GM18505 (cell line): Measurements from ENCODE around the gene LRP2.
"Not testable (repeated sequence)": the region's sequence is repeated elsewhere in the genome, so short reads cannot be mapped to it uniquely, and the experiment has no call there.

ENCODE experiments used
- ATAC-seq: cut with Tn5 transposase; IDR thresholded peaks from one replicate; pipeline ENCODE4 v1.9.1; 2021; ENCODE audit not compliant: unreplicated experiment
- POLR2A ChIP-seq: IDR thresholded peaks from 4 replicates; pipeline ENCODE4 v1.6.1; 2011; ENCODE audit warnings: borderline replicate concordance; ENCODE audit not compliant: insufficient read depth, insufficient read length; ENCODE audit errors: extremely low read depth

Gene LRP2

GRCh38 chr2:169362118-169362893 is at the start of gene LRP2:
TSS of gene LRP2 (minus strand) at chr2:169362534. CDS start at chr2:169362399, 135 bp downstream.
- no peak for TF ChIP-seq POLR2A
- ATAC-seq = no peak

GRCh38 chr2:169406891-169407290 is 44.6 kb upstream of the LRP2 start:
- TF ChIP-seq POLR2A = no peak
- ATAC-seq = no peak

GRCh38 chr2:169399491-169399890 is 37.2 kb upstream of the LRP2 start:
- not testable (repeated sequence) for ATAC-seq

- ATAC-seq = no peak
- TF ChIP-seq POLR2A = no peak
Measured at GRCh38 chr2:169397697-169398096, 35.4 kb upstream of the LRP2 start.

GRCh38 chr2:169395821-169396374 is 33.6 kb upstream of the LRP2 start:
- TF ChIP-seq POLR2A = no peak

DNA sequence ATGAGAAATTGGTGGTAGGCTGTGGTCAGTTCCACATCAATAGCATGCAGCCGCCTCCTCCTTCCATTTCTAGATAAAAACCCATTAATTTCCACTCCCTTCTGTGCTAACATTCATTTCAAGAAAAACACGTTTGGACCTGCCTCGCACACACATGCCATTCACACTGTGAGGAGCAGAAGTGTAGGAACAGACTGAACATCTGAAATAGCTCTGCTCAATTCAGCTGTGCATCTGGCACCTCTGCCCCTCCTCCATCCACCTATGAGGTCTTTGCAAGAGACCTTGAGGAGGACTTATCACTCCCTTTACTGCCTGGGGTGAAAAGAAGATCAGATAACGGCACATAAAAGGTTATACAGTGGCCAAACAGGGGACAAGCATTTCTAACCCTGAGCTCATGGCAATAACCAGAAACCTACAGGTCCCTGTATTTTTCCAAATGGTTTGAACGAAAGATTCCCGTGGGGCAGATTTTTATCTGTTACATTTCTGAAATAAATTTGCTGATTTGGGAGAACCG is 30.8 kb upstream of the LRP2 start:
- TF ChIP-seq POLR2A = no peak
- ATAC-seq = no peak

More at GRCh38 chr2:169395821-169396374, 33.6 kb upstream of the LRP2 start:
- ATAC-seq = no peak

DNA sequence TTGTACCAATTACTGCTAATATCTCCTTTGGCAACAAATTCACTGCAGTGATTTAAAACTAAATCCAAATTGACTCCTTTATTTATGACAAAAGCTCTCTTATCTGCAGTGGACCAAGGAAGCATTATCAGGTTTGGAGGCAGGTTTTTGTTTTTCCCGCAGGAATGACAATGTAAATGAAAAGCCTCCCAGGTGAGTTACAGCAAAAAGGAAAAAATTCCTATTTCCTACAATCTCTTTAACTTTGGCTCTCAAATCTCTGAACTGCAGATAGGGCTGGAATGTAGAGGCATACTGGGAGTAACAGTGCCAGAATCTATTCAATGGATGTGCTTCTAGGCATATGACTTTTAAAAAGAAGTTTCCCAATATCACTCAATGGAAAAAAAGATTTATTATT is 28.9 kb upstream of the LRP2 start:
- no peak for TF ChIP-seq POLR2A
- no peak for ATAC-seq

DNA sequence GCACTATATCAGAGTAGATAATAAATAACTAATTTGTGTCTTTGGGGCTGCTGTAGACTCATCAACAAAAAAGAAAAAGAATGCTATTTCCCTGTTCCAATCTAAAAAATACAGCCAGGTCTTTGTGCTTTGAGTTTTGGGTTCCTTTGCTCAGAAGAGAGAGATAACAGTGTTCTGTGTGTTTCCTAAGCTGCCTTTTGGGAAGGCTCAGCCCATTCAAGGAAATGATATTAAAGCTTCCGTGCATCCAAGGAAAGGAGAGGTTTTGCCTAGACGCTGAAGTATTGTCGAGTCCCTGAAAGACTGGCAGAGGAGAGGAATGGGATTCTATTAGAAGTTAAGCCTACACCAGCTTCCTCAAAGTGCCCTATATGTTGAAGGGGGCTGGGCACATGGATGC is 25.8 kb upstream of the LRP2 start:
- TF ChIP-seq POLR2A = no peak
- no peak for ATAC-seq

DNA sequence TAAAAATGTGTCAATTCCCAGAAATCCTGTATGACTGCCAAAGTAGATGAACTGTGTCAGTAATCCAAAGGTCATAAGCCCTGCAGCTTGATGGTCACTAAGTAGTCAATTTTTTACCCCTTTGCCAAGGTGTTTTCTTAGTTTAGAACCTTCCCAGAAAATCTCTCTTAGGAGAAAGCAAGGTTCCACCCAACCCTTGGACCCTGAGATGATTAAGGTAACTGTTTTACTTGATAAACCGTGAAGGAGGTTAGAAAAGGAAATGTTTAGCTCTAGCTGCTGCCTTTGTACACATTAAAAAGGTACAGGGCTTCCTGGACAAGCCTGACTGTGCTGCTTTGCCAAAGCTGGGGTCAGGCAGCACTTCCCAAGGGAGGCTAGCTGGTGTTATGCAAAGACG is 24.4 kb upstream of the LRP2 start:
- ATAC-seq = no peak
- no peak for TF ChIP-seq POLR2A

- ATAC-seq = no peak
- TF ChIP-seq POLR2A = no peak
Measured at GRCh38 chr2:169384816-169385215, 22.5 kb upstream of the LRP2 start.

DNA sequence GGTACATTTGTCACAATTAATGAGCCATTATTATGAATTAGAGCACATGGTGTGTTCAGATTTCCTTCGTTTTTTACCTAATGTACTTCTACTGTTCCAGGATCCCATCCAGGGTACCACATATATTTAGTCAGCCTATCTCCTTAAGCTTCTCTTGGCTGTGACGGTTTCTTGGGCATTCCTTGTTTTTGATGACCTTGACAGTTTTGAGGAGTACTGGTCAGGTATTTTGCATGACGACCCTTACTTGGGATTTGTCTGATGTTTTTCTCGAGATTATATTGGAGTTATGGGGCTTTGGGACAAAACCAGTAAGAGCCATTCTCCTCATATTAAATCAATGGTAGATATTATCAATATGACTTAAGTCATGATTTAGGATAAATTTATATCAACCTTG is 10.2 kb upstream of the LRP2 start:
- no peak for ATAC-seq
- no peak for TF ChIP-seq POLR2A

DNA sequence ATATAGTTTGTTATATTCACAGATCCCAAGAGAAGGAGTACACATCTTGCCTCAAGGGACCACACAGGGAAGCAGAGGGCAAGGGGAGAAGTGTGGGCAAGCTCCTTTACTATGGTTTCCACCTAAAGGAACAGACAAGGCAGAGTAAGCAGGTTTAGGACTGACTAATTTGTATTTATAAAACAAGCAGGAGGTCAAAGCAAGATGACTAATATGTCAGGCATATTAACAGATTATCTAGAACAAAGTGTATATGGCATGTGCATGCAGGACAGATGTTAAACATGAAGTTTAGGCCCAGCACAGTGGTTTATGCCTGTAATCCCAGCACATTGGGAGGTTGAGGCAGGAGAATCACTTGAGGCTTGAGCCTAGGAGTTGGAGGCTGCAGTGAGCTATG is 3.7 kb upstream of the LRP2 start:
- TF ChIP-seq POLR2A = no peak
- no peak for ATAC-seq

GRCh38 chr2:169365029-169365480 is 2.7 kb upstream of the LRP2 start:
- peak; percentile 49 for ATAC-seq
- no peak for TF ChIP-seq POLR2A

DNA sequence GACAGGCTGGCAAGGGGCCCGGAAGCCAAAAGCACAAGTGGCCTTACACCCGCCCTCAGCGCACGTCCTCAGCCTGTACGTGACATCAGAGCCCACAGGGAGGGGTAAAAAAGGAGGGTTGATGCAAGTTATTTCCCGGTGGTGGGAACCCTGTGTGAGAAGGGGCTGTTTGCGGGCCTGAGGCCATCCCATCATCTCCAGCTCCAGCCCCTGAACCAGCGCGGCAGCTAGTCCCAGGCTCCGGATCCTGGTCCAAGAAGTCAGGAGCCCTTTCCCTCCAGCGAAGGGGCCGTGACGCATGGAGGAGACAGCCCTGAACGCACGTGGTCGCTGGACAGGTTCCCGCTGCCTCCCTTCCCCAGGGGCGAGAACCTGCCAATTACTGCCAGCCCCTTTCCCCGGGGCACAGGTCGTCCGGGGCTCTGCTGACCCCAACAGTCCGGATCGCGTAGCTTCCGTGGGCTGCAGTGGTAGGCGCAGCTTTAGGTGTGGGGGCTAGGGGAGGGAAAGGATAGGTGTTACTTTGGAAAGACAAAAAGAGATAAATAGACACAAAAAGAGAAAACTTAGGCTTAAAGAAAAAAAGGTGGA is 1.3 kb upstream of the LRP2 start:
- no peak for TF ChIP-seq POLR2A
- ATAC-seq = peak; percentile 37
